Measurements from ENCODE around the gene GPX7. TPM values are rescaled to one million over a fixed set of nuclear protein-coding genes. Genes with fewer than 3 reads are reported as not detected.

The GPX7 gene
- polyA plus RNA-seq, 1 donor from 2014 or later, result 1.3 TPM

DNA sequence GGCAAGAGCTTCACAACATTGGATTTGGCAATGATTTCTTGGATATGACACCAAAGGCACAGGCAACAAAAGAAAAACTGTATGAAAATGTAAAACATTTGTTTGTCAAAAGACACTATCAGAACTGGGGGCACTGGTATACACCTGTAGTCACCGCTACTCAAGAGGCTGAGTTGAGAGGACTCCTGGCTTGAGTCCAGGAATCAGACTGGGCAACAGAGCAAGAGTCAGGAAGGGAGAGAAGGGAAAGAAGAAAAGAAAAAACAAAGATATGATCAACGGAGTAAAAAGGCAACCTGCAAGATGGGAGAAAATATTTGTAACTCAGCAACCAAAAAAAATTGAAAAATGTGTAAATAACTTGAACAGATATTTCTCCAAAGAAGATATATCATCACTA, 43.2 kb upstream of the GPX7 start:
- no peaks in the 10 kb centered on the region for H3F3A ChIP-seq (ENCODE audit: insufficient read depth, low read length, poor library complexity, severe bottlenecking)
- H3K79me2 ChIP-seq (replicated peaks; ENCODE audit: insufficient read depth, low read length), result peaks cover 13% of the 10 kb centered on the region
- H2AFZ ChIP-seq (ENCODE audit: low read depth, low read length), result no peak overlapping the region
- no peak overlapping the region for H3K4me3 ChIP-seq (ENCODE audit: low read length)
- H3K27ac ChIP-seq (ENCODE audit: low read length), result no peak overlapping the region
- H3K9me3 ChIP-seq (ENCODE audit: low read length), result no peaks in the 10 kb centered on the region
- H3K4me2 ChIP-seq (ENCODE audit: low read length), result no peak overlapping the region
- TF ChIP-seq TAF1 (IDR thresholded peaks at IDR 0.05; ENCODE audit: low read depth) (no peak), POLR2AphosphoS5 (IDR thresholded peaks at IDR 0.05) (no peak), MXI1 (conservative IDR thresholded peaks at IDR 0.05; ENCODE audit: poor library complexity, severe bottlenecking) (no peak), SMC3 (conservative IDR thresholded peaks at IDR 0.05; ENCODE audit: poor library complexity) (no peak), EZH2 (IDR thresholded peaks at IDR 0.05; ENCODE audit: borderline replicate concordance, insufficient read depth, low read length, poor library complexity, severe bottlenecking) (no peak), RAD21 (conservative IDR thresholded peaks at IDR 0.05) (no peak), EP300 (conservative IDR thresholded peaks at IDR 0.05; ENCODE audit: poor library complexity, severe bottlenecking) (no peak)
- TF ChIP-seq, protein P1, sequence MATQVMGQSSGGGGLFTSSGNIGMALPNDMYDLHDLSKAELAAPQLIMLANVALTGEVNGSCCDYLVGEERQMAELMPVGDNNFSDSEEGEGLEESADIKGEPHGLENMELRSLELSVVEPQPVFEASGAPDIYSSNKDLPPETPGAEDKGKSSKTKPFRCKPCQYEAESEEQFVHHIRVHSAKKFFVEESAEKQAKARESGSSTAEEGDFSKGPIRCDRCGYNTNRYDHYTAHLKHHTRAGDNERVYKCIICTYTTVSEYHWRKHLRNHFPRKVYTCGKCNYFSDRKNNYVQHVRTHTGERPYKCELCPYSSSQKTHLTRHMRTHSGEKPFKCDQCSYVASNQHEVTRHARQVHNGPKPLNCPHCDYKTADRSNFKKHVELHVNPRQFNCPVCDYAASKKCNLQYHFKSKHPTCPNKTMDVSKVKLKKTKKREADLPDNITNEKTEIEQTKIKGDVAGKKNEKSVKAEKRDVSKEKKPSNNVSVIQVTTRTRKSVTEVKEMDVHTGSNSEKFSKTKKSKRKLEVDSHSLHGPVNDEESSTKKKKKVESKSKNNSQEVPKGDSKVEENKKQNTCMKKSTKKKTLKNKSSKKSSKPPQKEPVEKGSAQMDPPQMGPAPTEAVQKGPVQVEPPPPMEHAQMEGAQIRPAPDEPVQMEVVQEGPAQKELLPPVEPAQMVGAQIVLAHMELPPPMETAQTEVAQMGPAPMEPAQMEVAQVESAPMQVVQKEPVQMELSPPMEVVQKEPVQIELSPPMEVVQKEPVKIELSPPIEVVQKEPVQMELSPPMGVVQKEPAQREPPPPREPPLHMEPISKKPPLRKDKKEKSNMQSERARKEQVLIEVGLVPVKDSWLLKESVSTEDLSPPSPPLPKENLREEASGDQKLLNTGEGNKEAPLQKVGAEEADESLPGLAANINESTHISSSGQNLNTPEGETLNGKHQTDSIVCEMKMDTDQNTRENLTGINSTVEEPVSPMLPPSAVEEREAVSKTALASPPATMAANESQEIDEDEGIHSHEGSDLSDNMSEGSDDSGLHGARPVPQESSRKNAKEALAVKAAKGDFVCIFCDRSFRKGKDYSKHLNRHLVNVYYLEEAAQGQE (IDR thresholded peaks at IDR 0.05; ENCODE audit: borderline replicate concordance), result no peak
- TF ChIP-seq, protein P2, sequence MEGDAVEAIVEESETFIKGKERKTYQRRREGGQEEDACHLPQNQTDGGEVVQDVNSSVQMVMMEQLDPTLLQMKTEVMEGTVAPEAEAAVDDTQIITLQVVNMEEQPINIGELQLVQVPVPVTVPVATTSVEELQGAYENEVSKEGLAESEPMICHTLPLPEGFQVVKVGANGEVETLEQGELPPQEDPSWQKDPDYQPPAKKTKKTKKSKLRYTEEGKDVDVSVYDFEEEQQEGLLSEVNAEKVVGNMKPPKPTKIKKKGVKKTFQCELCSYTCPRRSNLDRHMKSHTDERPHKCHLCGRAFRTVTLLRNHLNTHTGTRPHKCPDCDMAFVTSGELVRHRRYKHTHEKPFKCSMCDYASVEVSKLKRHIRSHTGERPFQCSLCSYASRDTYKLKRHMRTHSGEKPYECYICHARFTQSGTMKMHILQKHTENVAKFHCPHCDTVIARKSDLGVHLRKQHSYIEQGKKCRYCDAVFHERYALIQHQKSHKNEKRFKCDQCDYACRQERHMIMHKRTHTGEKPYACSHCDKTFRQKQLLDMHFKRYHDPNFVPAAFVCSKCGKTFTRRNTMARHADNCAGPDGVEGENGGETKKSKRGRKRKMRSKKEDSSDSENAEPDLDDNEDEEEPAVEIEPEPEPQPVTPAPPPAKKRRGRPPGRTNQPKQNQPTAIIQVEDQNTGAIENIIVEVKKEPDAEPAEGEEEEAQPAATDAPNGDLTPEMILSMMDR (IDR thresholded peaks at IDR 0.05; ENCODE audit: poor library complexity, severe bottlenecking), result no peak
- H3K9ac ChIP-seq (ENCODE audit: low read length), result no peak overlapping the region
- H3K27me3 ChIP-seq (ENCODE audit: insufficient read depth, low read depth, low read length), result no peaks in the 10 kb centered on the region
- H4K20me1 ChIP-seq (ENCODE audit: insufficient read depth), result no peaks in the 10 kb centered on the region
- H3K36me3 ChIP-seq (ENCODE audit: insufficient read depth, low read length), result no peaks in the 10 kb centered on the region
- no peaks in the 10 kb centered on the region for H3K9me2 ChIP-seq (ENCODE audit: insufficient read depth, low read length)

DNA sequence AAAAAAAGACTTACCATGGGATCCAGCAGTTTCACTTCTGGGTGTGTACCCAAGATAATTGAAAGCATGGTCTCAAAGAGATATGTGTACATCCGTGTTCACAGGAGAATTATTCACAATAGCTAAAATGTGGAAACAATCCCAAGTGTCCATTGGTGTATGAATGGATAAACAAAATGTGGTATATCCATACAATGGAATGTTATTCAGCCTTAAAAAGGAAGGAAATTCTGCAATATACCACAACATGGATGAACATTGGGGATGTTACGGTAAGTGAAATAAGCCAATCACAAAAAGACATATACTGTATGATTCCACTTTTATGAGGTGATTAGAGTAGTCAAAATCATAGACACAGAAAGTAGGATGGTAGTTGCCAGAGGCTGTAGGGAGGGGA, 42.3 kb upstream of the GPX7 start:
- no peak overlapping the region for H3K27ac ChIP-seq (ENCODE audit: low read length)
- no peaks in the 10 kb centered on the region for H3K9me2 ChIP-seq (ENCODE audit: insufficient read depth, low read length)
- no peaks in the 10 kb centered on the region for H3F3A ChIP-seq (ENCODE audit: insufficient read depth, low read length, poor library complexity, severe bottlenecking)
- H3K27me3 ChIP-seq (ENCODE audit: insufficient read depth, low read depth, low read length), result no peaks in the 10 kb centered on the region
- H3K9ac ChIP-seq (ENCODE audit: low read length), result no peak overlapping the region
- H3K9me3 ChIP-seq (ENCODE audit: low read length), result no peaks in the 10 kb centered on the region
- TF ChIP-seq, protein P1 (IDR thresholded peaks at IDR 0.05; ENCODE audit: borderline replicate concordance), result no peak
- TF ChIP-seq MXI1 (conservative IDR thresholded peaks at IDR 0.05; ENCODE audit: poor library complexity, severe bottlenecking), result no peak
- H3K4me3 ChIP-seq (ENCODE audit: low read length), result no peak overlapping the region
- no peak overlapping the region for H3K4me2 ChIP-seq (ENCODE audit: low read length)
- no peaks in the 10 kb centered on the region for H4K20me1 ChIP-seq (ENCODE audit: insufficient read depth)
- H2AFZ ChIP-seq (ENCODE audit: low read depth, low read length), result no peak overlapping the region
- H3K36me3 ChIP-seq (ENCODE audit: insufficient read depth, low read length), result no peaks in the 10 kb centered on the region
- H3K79me2 ChIP-seq (replicated peaks; ENCODE audit: insufficient read depth, low read length), result peaks cover 4% of the 10 kb centered on the region

Data from neural cell (in vitro differentiated cells).